Activated CD8-positive, alpha-beta memory T cell treated with anti-CD3 and anti-CD28 coated beads for 1 hour (primary cell): ENCODE measurements around the gene SLC35G1.

ENCODE experiments used
- DNase-seq, 2 donors: peaks; one replicate each; pipeline ENCODE4 v3.0.0-alpha.2; 2020; ENCODE audit warnings: low read depth in 1 of 2; ENCODE audit errors: extremely low read depth in 1 of 2

Gene SLC35G1

DNA sequence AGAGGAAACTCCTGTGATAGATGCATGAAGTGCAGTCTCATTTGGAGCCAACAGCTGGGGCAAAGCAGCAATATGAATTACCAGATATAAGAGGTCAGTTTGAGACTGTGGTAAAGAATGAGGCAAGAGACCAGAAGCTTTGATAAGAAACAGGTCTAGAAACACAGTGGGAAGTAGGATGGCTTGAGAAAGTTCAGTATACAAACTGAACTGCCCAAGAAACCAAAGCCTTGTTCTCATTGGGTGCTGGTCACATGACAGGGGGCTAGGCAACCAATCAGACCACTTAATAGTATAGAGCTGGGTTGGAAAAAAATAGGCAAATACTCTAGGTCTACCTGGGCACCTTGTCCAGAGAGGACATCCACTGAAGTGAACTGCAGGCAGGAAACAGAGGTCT, 53.7 kb downstream of the SLC35G1 start:
- no peak for DNase-seq

- no peak for DNase-seq
Observed at GRCh38 chr10:93951905-93952304, 58.1 kb downstream of the SLC35G1 start.
